Stimulated activated CD8-positive, alpha-beta memory T cell treated with anti-CD3 and anti-CD28 coated beads, Interleukin-4, amount 100 ng/mL, for 48 hours (primary cell): ENCODE measurements around the gene MRPL40.

Experiments used
- DNase-seq: peaks from one replicate; pipeline ENCODE4 v3.0.0-alpha.2; 2020

MRPL40 gene

GRCh38 chr22:19432133-19432851 is at the start of gene MRPL40:
Gene MRPL40 (plus strand): TSS chr22:19432545. CDS start chr22:19432555, 10 bp downstream.
- DNase-seq, result peak; percentile 93

- DNase-seq, result no peak
Observed at GRCh38 chr22:19383292-19383691, 49.1 kb upstream of the MRPL40 start.

GRCh38 chr22:19385221-19385906 is 47.0 kb upstream of the MRPL40 start:
- no peak for DNase-seq

- DNase-seq, result no peak
Observed at GRCh38 chr22:19386248-19386647, 46.1 kb upstream of the MRPL40 start.

GRCh38 chr22:19387038-19387437 is 45.3 kb upstream of the MRPL40 start:
- no peak for DNase-seq

GRCh38 chr22:19387575-19387974 is 44.8 kb upstream of the MRPL40 start:
- DNase-seq, result no peak

- no peak for DNase-seq
Observed at GRCh38 chr22:19393704-19394103, 38.6 kb upstream of the MRPL40 start.

- DNase-seq, result no peak
Observed at GRCh38 chr22:19394274-19395050, 37.9 kb upstream of the MRPL40 start.

- no peak for DNase-seq
Observed at GRCh38 chr22:19395276-19395675, 37.1 kb upstream of the MRPL40 start.

- no peak for DNase-seq
Observed at GRCh38 chr22:19396561-19396933, 35.8 kb upstream of the MRPL40 start.

GRCh38 chr22:19396934-19397733 is 35.2 kb upstream of the MRPL40 start:
- no peak for DNase-seq

GRCh38 chr22:19397734-19398104 is 34.6 kb upstream of the MRPL40 start:
- no peak for DNase-seq

- DNase-seq, result no peak
Observed at GRCh38 chr22:19398206-19398605, 34.1 kb upstream of the MRPL40 start.

- DNase-seq, result no peak
Observed at GRCh38 chr22:19398652-19399051, 33.7 kb upstream of the MRPL40 start.

- no peak for DNase-seq
Observed at GRCh38 chr22:19400881-19401280, 31.5 kb upstream of the MRPL40 start.

GRCh38 chr22:19401483-19401882 is 30.9 kb upstream of the MRPL40 start:
- DNase-seq, result no peak

- DNase-seq, result no peak
Observed at GRCh38 chr22:19402642-19403191, 29.6 kb upstream of the MRPL40 start.

- DNase-seq, result no peak
Observed at GRCh38 chr22:19404676-19405075, 27.7 kb upstream of the MRPL40 start.

GRCh38 chr22:19405133-19405532 is 27.2 kb upstream of the MRPL40 start:
- no peak for DNase-seq

GRCh38 chr22:19405652-19406051 is 26.7 kb upstream of the MRPL40 start:
- no peak for DNase-seq

GRCh38 chr22:19406281-19406811 is 26.0 kb upstream of the MRPL40 start:
- no peak for DNase-seq

GRCh38 chr22:19406846-19407245 is 25.5 kb upstream of the MRPL40 start:
- no peak for DNase-seq
